ENCODE data around the gene DIP2C.
"Not testable (repeated sequence)": the region's sequence is repeated elsewhere in the genome, so short reads cannot be mapped to it uniquely, and the experiment has no call there.

The DIP2C gene

DNA sequence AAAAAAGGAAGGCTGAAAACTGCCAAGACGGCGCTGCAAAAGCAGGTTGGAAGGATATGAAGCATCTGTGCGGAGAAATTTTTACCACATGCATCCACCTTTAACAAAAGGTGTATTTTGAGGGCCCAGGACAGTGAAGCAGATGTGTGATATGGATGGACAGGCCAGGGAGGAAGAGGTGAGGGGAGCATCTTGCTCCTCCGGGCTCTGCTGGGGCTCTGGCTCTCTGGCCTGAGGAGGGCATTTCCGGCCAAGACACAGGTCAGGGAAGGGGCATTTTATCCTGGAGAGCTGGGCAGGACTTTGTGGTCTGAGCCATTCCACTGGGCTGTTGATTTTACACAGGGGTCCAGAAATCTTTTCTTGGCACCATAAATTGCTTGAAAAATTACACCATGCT lies 379.1 kb downstream of the DIP2C start:
- DNase-seq: no peak

DNA sequence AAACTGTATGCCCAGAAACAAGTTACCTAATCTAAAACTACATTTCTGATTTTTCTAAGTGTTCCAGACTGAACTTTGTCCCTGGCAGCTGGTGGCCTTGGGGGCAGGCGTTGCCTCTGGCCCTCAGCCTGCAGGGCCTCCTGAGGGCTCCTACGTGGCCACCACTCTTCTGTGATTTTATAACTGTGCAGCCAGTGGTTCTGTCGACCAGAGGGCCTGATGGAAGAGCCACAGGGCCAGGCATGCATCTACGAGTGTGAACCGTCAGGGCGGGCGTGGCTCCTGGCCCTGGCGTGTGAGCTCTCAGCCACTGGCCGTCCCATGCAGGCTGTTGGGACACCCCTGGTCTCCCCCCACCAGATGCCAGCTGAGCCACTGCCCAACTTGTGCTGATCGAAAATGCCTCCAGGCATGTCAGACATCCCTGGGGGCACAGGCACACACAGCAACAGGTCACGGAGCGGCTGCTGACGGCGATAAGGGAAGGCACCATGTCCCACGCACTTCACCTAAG lies 380.8 kb downstream of the DIP2C start:
- no peak for DNase-seq

DNA sequence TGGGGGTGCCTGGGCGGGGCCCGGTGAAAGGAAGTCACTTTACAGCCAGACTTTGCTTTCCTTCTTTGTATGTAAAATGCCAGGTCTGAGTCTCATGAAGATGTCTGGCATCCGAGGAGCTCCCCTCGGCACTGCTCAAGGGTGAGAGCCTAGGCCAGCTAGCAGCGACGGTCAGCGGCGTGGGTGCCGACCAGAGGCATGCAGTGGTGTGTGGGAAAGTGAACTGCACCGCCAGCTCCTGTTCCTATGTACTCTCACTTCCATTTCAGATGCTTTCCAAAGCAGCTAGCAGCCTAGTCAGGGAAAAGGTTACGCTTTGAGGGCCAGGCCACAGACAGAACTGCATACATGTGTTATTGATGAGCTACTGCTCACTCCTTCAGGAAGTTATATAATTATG lies 381.4 kb downstream of the DIP2C start:
- no peak for DNase-seq

DNA sequence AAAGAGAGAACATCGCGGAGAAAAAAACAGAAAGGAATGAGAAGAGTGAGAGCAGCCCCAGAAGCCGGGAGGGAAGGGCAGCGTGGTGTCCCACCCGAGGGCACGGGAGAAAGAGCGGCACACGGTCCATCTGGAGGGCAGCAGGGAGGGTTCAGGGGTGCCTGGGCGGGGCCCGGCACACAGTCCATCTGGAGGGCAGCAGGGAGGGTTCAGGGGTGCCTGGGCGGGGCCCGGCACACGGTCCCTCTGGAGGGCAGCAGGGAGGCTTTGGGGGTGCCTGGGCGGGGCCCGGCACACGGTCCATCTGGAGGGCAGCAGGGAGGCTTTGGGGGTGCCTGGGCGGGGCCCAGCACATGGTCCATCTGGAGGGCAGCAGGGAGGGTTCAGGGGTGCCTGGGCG lies 381.8 kb downstream of the DIP2C start:
- no peak for DNase-seq

DNA sequence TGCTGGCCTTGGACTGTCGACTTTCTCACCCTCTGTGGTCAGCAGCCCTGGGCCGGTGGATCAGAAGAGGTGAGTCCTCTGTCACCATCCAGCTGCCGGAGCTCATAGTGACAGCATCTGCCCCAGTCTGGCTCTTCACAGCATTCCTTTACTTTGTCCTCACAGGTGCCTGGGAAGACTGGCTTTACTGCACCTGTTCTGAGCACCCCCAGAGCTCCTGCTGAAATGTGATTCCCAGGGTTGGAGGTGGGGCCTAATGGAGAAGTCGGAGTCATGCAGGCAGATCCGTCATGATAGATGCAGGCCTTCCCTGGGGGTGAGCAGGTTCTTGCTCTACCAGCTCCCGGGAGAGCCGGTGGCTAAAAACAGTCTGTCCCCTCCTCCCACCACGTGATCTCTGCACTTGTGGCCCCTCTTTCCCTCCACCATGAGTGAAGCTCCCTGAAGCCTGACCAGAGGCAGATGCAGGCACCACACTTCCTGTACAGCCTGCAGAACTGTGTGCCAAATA lies 382.7 kb downstream of the DIP2C start:
- DNase-seq: no peak

DNA sequence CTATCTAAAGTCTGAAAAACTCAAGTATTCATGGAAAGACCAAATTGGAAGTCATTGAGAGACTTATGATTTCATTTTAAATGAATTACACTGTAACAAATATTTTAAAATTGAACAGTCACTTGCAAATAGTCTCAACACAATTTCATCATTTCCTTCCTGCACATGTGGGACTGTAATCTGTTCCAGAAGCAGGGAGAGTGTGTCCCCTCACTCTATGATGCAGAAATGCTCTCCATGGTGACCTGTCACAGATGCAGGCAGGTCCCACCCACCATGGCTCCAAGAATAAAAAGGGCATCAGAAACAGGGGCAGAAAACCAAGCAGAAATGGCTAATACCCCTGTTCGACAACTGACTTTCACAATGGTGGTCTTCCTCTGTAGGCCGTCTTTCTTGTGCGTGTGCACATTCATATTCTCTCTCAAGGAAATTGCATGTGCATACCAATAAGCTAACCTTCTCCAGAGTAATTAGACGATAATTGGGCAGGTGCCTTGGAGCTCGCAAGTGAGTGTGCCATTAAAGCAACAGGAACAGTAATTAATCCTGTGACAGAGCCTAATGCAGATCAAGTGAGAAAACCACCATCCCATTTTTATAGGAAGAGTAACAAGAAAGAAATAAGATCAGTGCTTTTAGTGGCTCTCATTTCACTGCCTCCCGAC lies 383.3 kb downstream of the DIP2C start:
- DNase-seq: no peak

DNA sequence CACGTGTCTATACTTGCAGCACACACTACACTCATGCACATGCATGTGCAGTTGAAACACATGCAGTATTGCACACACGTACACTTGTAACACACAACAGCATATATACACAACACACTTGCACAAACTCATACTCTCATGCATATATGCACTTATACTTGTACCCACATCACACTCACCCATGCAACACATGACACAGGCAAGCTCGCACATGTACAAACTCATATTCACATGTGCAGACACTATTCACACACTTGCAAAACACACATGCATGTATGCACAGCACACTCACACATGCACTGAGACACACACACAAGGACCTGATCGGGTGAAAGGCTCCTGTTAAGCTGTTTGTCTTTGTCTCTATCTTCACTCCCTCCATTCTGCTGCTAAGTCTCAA lies 384.4 kb downstream of the DIP2C start:
- no peak for DNase-seq

DNA sequence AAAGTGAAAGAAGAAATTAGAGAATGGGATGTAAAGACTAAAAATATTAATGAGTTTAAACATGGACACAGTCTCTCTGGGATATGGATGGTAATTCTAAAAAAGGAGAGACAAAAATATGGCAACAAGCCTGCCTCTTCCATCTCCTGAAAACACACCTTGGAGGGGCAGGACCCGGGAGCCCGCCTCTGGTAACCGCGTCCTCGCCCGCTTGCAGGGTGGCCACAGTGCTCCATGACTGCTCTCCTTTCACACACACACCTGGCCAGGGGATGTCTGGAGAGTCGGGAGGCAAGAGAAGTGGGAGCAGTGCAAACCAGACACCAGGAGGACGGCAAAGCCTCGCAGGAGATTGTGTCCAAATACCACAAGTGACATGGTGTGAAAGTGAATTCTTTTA lies 387.9 kb downstream of the DIP2C start:
- DNase-seq: no peak

GRCh38 chr10:300580-300979 lies 388.9 kb downstream of the DIP2C start:
- not testable (repeated sequence) for DNase-seq

DNA sequence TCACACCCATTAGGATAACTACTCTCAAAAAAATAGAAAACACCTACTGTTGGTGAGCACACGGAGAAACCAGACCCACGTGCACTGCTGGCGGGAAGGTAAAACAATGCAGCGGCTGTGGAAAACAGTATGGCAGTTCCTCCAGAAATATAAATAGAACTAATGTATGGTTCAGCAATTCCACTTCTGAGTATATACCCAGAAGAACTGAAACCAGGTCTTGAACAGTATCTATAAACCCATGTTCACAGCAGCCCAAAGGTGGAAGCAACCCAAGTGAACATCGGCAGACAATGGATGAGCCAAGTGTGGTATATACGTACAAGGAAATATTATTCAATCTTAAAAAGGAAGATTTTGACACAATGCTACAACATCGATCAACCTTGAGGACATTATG lies 389.5 kb downstream of the DIP2C start:
- DNase-seq: no peak

- no peak for DNase-seq
Measured at GRCh38 chr10:299512-299911, 390.0 kb downstream of the DIP2C start.

- no peak for DNase-seq
Measured at GRCh38 chr10:298033-298432, 391.4 kb downstream of the DIP2C start.

- DNase-seq: no peak
Measured at GRCh38 chr10:297567-297966, 391.9 kb downstream of the DIP2C start.

DNA sequence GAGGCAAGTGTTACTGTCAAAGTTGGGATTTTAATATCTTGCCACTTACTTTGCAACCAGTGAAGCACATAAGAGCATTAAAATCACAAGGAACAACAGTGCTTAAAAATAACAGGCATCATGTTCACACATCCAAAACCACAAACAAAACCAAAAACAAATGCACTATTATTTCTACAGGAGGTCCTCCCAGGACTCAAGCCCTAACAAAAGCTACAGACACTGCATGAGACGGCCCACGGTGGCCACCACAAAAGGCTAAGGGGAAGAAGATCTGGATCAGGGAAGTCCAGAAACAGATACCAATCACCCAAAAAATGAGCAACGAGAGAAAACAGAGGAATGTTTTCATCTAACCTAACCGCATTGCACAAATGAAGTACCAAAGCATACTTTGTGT lies 395.8 kb downstream of the DIP2C start:
- DNase-seq: no peak

DNA sequence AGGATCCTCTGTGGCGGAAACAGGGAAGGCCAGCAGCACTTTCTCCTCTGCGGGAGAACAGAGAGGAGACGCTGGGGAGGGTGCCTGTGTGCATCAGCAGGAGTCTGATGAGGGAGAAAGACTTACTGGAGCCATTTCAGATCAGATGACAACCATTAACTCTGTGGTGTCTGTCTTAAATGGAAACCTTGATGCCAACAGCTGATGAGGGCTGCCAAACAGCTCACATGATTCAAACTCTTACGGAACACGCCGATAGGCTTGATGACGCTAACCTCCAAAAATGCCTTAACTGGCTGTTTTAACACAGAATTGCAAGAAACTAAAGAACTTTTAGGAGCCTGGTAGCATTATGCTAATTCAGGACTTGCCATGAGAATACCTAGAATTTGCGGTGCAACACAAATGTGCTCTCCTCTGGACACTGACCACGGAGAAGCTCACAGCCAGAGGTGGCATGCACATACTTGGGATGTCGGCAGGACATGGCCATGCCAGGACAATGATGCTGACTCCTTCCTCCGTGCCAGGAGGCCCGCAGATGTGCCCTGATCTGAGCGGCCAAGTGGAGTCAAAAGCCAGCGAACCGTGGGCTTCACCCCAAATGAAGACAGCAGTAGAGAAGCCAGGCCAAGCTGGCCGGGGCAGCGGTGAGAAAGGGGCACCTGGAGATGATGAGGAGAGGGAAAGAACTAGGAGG lies 399.3 kb downstream of the DIP2C start:
- DNase-seq: no peak

- no peak for DNase-seq
Measured at GRCh38 chr10:289581-289980, 399.9 kb downstream of the DIP2C start.

DNA sequence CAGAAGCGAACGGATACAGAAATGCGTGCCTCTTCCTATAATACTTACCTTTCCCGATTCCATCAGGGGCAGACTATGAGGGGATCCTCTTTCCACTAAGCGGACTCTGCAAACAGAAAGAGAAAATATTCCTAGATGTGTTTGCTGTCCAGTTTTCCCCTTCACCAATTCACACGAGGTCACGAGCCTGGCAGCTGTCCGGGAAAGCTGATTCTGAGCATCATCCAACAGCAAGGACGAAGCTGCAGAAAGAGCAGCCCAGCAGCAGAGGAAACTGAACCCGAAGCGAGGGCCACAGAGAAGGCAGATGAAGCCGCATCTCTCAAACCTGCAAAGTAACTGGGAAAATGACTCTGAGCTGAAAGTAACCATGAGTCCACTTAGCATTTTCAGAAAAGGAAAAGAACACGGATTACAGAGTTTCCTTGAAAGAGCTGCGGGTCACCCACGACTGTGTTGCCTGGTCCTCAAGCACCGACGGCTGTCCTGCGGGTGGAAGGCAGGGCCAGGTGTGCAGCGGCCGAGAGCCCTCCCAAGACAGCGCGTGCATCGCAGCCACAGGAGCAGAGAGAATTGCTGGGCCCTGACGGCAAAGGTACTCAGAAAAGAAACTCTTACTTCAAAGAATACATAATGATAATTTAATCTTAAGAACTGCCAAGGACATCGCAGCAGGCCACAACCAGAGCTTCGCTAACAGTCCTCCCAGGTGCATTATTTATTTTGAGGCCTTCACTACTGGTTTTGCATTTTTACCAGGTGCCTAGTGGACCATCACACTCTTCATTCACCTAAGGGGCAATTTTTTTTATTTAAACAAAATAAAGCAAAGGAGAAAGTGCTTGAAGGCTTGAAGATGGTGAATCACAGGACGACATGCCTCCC lies 400.9 kb downstream of the DIP2C start:
- DNase-seq: no peak

GRCh38 chr10:287814-288213 lies 401.7 kb downstream of the DIP2C start:
- no peak for DNase-seq

- no peak for DNase-seq
Measured at GRCh38 chr10:287026-287709, 402.3 kb downstream of the DIP2C start.

- DNase-seq: no peak
Measured at GRCh38 chr10:285216-285615, 404.3 kb downstream of the DIP2C start.

- no peak for DNase-seq
Measured at GRCh38 chr10:283916-284356, 405.5 kb downstream of the DIP2C start.

DNA sequence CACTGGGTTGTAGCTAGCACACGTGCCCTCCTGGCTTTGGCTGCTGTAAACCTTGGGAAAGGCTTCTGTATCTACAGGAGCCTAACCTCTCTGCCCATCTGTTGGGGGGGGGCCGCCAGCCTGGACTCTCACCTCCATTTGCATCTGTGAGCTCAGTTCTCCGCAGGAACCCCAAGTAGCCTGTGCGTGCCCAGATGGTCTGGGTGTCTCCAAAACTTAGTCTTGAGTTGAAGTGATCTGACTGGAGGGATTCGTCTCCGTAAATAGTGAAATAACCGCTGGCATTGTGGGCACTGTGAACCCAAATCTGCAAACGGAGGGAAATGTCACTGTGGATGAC lies 406.4 kb downstream of the DIP2C start:
- DNase-seq: no peak

All from NCI-H1105 (cell line).